Measurements from ENCODE around the gene NBAS. TPM values are rescaled to one million over a fixed set of nuclear protein-coding genes. Genes with fewer than 3 reads are reported as not detected.

The NBAS gene
- total and polyA plus RNA-seq, 9 of the 15 experiments (the other 6 are each of a cell fraction or from before 2014, with no cell fraction given), result 15.3 to 94.4 (median 69.9) TPM

DNA sequence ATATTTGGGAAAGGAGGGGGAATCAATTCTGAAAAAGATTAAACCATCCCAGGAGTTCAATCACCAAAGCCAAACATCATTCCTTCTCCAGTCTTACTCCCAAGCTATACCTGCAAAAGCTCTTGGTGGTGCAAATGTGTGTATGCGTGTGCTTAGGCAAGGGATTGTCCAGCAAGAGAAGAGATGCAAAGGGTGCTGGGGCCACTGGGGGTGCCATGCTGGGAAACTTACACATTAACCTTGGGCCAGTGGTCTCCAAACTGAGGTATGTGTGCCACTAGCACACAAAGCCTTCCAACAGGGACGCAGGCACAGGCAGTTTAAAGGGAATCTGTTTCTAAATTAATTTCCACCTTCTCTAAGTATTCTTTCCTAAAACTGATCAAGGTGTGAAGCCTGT, 307.9 kb downstream of the NBAS start:
- TF ChIP-seq RBM22 (IDR thresholded peaks at IDR 0.05; ENCODE audit: low read depth, low read length, poor library complexity, severe bottlenecking) (peak; percentile 41), NCOA4 (IDR thresholded peaks at IDR 0.05; ENCODE audit: partially characterized antibody) (no peak), LEF1 (IDR thresholded peaks at IDR 0.05) (no peak)
- TF ChIP-seq, protein P1, sequence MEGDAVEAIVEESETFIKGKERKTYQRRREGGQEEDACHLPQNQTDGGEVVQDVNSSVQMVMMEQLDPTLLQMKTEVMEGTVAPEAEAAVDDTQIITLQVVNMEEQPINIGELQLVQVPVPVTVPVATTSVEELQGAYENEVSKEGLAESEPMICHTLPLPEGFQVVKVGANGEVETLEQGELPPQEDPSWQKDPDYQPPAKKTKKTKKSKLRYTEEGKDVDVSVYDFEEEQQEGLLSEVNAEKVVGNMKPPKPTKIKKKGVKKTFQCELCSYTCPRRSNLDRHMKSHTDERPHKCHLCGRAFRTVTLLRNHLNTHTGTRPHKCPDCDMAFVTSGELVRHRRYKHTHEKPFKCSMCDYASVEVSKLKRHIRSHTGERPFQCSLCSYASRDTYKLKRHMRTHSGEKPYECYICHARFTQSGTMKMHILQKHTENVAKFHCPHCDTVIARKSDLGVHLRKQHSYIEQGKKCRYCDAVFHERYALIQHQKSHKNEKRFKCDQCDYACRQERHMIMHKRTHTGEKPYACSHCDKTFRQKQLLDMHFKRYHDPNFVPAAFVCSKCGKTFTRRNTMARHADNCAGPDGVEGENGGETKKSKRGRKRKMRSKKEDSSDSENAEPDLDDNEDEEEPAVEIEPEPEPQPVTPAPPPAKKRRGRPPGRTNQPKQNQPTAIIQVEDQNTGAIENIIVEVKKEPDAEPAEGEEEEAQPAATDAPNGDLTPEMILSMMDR (IDR thresholded peaks at IDR 0.05 in 2 of 3, conservative IDR thresholded peaks at IDR 0.05 in 1 of 3; ENCODE audit: insufficient read depth in 2 of 3, low read depth in 1 of 3, low read length in 3 of 3), result 0 out of 6 replicates have a peak, but pooled peaks of 2 of the 3 experiments have one; percentile 6 to 23
- in situ Hi-C loops (cut with MboI) (no loop called here), intact Hi-C loops (cut with micrococcal nuclease) (no loop called here)
- ATAC-seq (peak; percentile 70), DNase-seq (ENCODE audit: extremely low read depth in 1 of 4, low spot score in 3 of 4) (no peak), FAIRE-seq (no peak)
- Histone ChIP-seq H3K4me3 (no peak overlapping the region), H3K4me2 (ENCODE audit: insufficient read depth, low read length) (no peak overlapping the region; the same call in 1 of the 2 replicates), H3K79me2 (ENCODE audit: control insufficient read depth, insufficient read depth, low read length) (no peaks in the 10 kb centered on the region; the same call in 2 of the 3 replicates), H3K9ac (ENCODE audit: insufficient read depth in 1 of 2, low read depth in 2 of 2, low read length in 2 of 2) (peak overlapping the region in 1 of 2 experiments; percentile 36; a peak in 1 of 4 replicates), H3K36me3 (ENCODE audit: control insufficient read depth, insufficient read depth, low read length) (peaks cover 7% of the 10 kb centered on the region; the same call in 1 of the 3 replicates), H3K4me1 (replicated peaks in 1 of 2; ENCODE audit: control insufficient read depth in 2 of 2, insufficient read depth in 2 of 2, low read length in 2 of 2) (peaks cover 10 to 16% of the 10 kb centered on the region in 2 experiments; a peak in 3 of 5 replicates), H3K27me3 (ENCODE audit: control insufficient read depth in 2 of 2, insufficient read depth in 2 of 2, low read length in 2 of 2) (no peaks in the 10 kb centered on the region), H4K20me1 (replicated peaks; ENCODE audit: control insufficient read depth, insufficient read depth, low read length) (peaks cover 7% of the 10 kb centered on the region; the same call in 1 of the 2 replicates), H3K27ac (ENCODE audit: extremely low read depth, low read depth, low read length) (0 out of 3 replicates have a peak overlapping the region, but pooled peaks have one; percentile 27), H3K9me3 (replicated peaks; ENCODE audit: control insufficient read depth, insufficient read depth, low read depth, low read length) (no peaks in the 10 kb centered on the region), H3K9me1 (ENCODE audit: control insufficient read depth, insufficient read depth, low read length) (no peaks in the 10 kb centered on the region), H2AFZ (ENCODE audit: low read depth, low read length) (no peak overlapping the region)
- 81% methylated on average over 2 of the region's 2 CpGs for WGBS (ENCODE audit: insufficient coverage, low coverage, missing lambda C conversion rate)
- no TSS peak for BruUV-seq (replicated peaks)
- POLR2A ChIA-PET, result interaction anchor here (1.1 to 2.2 kb wide), 4 partner anchors 10 to 27 kb away, joined by 3 to 5 read pairs (median 3); no protein-coding TSS in a partner anchor
- CTCF ChIA-PET (ENCODE audit: low intra/inter-chr PET ratio), result no interaction called here

Measured in K562 (cell line).